IPS-18c (cell line): ENCODE data around the gene SULT1A2.
"Not testable (repeated sequence)": the region's sequence is repeated elsewhere in the genome, so short reads cannot be mapped to it uniquely, and the experiment has no call there.

Experiments used
- H3K4me3 ChIP-seq: 2 replicates; pipeline ENCODE4 v1.7.0; 2013; ENCODE audit warnings: low read depth, mild to moderate bottlenecking, low read length, moderate library complexity; ENCODE audit not compliant: insufficient read depth
- H3K9me3 ChIP-seq: one replicate; pipeline ENCODE4 v1.6.1; 2013; ENCODE audit warnings: mild to moderate bottlenecking, low read length, moderate library complexity; ENCODE audit not compliant: control insufficient read depth, insufficient read depth

SULT1A2 gene

DNA sequence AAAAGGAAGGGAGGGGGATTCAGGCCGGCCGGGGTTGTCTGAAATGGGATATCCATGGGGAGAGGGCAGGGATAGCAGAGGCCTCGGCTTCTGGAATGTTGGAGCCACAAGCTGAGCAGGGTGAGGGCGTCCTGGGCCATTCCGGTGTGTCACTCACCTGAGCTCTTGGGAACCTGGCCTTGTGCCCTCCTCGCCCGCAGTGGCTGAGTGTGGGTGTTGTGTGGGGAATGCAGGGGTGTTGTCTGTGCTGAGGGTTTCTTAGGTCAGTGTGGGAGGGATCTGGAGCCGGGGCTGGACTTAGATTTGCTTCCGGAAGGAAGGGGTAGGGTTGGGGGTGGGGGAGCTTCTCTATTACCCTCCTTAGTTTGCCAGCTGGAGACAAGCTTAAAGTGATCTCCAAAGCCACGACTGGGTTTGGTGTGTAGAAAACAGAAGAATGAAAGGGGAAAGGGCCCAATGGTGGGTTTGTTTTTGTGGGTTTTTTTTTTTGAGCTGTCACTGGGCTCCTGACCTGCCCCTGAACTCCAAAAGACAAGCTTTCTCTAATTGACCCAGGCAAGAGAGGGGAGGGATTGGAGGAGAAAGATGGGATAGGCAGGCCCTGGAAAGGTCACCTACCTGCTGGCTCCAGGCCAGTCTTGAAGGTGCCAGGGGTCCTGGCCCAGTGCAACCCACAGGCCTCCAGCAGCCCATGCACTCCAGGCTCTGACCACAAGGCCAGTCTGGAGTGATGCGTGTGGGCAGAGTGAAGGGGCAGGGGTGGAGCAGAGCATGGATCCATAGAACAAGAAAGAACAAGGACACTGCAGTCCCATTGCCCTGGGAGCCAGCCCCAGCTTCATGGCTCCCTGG lies at the start of gene SULT1A2:
Gene SULT1A2 (minus strand): TSS at position 211 of the 852 bp plus-strand sequence. CDS start 1,120 bp downstream, outside the sequence.
- Histone ChIP-seq H3K4me3 (no peak within 1 kb of the TSS), H3K9me3 (no peaks in the 10 kb centered on the region)

DNA sequence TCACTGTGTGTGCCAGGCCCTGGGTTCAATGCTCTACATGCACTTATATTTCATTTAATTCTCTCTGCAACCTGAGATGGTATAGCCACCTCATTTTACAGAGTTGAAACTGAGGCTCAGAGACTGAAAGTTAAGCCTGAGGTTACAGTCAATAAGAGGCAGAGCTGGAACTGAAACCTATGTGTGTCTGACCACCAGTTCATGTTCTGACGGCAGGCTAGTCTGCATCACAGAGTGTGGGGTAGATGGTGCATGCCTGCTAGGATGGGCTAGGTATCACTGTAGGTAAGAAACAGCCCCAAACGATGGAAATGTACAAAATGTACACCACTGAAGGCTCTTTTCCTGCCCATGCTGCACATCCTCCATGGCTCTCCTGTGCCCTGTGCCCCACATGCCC lies 43.1 kb upstream of the SULT1A2 start:
- not testable (repeated sequence) for H3K9me3 ChIP-seq, H3K4me3 ChIP-seq

DNA sequence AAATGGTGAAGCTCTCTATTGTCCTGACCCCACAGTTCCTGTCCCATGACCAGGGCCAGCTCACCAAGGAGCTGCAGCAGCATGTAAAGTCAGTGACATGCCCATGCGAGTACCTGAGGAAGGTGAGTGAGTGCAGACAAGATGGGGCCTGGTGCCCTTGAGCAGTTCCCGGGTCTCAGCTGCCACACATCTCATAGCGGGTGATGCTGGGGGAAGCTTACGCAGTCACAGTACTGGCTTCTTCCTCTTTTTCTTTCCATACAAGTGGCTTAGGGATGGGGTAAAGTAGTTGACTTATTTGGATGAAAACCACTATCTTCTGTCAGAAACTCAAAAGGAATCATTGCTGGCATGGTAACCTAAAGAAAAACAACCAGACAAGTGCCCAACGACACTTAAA lies 41.5 kb upstream of the SULT1A2 start:
- not testable (repeated sequence) for H3K4me3 ChIP-seq, H3K9me3 ChIP-seq

DNA sequence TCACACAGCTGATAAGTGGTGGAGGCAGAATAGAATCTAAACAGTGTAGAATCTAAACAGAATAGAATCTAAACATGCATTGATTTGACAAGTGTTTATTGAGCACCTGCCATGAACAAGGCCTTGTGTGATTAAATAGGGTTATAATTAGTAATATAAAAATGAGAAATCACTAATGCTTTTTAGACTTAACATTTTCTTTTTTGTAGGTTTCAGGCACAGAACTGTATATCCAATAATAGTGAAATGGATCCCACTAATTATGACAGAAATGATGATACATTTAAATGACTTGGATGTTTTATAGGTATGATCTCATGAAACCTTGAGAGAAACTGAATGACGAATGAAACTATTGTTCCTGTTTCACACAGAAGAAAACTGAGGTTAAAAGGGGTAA lies 40.9 kb upstream of the SULT1A2 start, which contains the start of gene NPIPB8:
Gene NPIPB8 (plus strand): TSS at position 301 of the 400 bp plus-strand sequence. CDS start 296 bp downstream, outside the sequence.
- not testable (repeated sequence) for H3K4me3 ChIP-seq, H3K9me3 ChIP-seq

DNA sequence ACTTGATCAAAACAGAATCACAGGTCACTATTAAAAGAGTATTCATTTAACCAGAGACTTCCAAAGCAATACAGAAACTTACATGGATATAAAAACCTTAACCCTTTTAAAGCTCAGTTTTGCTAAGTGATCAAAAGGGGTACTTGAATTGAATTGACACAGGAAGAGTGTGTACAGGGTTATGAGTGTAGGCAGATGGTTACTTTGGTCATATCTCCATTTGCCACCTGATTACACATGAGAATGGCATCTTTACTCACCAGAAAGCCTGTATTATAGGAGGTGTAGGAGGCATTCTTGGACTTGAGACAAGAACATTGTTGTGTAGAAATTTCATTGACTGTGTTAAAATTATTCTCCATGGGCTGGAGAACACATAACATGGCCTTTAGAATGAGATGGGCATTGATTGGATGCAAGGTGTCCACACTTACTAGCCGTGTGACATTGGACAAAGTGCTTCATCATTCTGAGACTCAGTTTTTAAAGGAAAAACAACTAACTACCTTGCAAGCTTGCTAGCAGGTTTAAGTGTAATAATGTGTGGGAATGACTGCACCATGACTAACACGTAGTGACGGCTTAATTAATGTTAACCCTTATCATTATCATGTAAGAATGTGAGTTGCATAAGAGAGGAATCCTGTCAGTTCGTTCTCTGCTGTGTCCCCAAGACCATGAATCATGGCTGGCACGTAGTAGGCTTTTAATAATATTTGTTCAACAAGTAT lies 39.4 kb upstream of the SULT1A2 start:
- not testable (repeated sequence) for H3K9me3 ChIP-seq, H3K4me3 ChIP-seq

DNA sequence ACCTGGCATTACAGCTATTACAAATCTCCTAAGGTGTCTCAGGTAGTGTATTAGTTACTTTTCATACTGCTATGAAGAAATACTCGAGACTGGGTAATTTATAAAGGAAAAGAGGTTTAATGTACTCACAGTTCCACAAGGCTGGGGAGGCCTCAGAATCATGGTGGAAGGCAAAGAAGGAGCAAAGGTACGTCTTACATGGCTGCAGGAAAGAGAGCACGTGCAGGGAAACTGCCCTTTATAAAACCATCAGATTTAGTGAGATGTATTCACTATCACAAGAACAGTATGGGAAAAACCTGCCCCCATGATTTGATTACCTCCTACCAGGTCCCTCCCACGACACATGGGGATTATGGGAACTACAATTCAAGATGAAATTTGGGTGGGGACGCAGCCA lies 34.1 kb upstream of the SULT1A2 start:
- H3K4me3 ChIP-seq, H3K9me3 ChIP-seq: not testable (repeated sequence)

DNA sequence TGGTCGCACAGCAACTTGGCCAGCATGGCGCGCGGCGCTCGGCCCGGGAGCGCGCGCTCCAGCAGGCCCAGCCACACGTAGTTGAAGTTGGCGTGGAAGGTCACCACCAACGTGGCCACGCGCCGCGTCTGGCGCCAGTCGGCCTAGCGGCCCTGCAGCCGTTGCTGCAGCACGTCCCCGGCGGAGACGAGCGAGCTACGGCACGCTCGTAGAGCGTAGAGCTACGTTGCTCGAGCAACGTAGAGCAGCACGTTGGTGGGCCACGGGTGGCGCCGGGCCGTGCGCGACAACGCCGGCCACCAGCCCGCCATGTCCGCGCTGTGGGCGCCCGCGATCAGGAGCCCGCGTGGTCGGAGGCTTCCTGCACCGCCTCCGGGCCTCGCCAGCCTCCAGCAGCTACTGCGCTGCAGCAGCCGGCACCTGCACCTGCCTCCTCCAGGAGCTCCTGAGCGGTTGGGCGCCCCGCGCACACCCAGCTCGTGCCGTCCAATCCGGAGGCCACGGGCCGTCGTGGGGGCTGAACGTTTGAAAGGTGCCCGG lies 26.4 kb upstream of the SULT1A2 start:
- Histone ChIP-seq H3K4me3 (no peak overlapping the region), H3K9me3 (no peaks in the 10 kb centered on the region)

DNA sequence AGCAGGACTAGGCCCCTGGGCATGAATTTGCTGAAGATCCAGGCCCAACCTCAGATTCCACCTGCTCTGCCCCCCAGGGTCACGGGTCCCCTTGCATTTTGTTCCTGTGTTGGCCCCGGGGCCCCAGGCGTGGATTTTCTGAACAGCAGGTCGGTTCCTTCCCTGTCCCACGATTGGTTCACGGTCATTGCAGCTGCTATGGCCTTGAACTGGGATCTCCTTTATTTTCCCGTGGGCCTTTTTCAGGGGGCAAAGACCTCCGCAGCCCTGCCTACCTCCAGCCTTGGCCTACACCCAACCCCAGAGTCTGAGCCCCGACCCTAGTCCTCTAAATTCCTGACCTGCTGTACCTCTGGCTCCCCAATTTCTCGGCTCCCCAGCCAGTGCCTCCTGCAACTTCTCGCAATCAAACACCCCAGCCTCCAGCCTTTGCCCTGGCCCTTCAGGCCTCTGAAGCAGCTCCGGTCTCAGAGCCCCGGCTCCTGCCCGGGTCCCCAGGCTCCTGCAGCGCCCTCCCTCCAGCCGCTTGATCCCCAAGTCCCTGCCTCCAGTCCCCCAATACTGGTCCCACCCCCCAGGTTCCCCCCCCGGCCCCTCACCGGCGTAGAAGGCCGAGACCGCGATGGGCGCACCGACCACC lies 25.8 kb upstream of the SULT1A2 start:
- H3K9me3 ChIP-seq, H3K4me3 ChIP-seq: not testable (repeated sequence)

DNA sequence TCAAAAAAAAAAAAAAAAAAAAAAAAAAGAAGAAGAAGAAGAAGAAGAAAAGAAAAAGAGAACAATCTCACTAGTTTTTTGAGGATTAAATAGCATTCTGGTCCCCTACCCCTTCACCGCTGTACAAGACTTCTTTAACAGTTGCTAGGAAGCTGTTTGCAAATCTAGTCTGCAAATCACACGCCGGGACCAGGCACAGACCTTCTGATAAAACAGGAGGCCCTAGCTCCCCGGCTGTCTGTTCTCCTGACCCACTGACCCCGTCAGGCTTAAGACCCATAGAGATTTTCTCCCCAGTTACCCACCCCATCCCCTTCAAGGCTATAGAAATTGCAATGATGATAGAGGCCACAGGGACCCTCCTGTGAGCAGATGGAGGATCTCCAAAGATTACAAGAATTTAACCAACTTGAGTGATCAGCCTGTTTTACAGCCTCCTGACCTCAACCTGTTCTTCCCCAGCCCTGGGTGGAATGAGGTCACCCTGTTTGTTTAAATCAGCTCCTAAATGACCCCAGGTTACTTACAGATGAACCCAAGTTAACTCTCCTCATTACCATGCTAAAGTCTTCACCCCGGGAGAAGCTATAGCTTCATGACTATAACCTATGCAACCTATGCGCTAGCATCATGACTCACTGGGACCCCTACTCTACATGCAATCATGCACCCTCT lies 24.8 kb upstream of the SULT1A2 start:
- Histone ChIP-seq H3K9me3 (no peaks in the 10 kb centered on the region), H3K4me3 (no peak overlapping the region)

DNA sequence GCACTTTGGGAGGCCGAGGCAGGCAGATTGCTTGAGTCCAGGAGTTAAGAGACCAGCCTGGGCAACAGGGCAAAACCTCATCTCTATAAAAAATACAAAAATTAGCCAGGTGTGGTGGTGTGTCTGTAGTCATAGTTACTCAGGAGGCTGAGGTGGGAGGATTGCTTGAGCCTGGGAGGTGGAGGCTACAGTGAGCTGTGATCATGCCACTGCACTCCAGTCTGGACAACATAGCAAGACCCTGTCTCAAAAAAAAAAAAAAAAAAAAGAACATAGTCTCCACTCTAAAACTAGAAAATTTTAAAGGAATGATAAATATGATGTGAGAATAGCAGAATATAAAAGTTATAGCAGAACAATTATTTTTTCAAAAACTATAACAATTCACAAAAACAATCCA lies 23.5 kb upstream of the SULT1A2 start:
- not testable (repeated sequence) for H3K4me3 ChIP-seq, H3K9me3 ChIP-seq

DNA sequence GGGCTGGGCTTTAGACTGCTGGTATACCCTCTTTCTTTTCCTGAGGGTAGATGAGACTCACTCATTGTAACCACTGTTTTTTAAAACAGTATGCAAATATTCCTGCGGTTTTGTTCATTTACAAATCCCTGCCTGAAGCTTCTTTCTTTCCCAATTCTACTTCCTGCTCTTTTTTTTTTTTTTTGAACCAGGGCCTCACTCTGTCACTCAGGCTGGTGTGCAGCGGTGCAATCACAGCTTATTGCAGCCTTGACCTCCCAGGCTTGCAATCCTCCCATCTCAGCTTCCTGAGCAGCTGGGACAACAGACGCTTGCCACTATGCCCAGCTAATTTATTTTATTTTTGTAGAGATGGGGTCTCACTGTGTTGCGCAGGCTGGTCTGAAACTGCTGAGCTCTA lies 21.0 kb upstream of the SULT1A2 start:
- no peak overlapping the region for H3K4me3 ChIP-seq
- H3K9me3 ChIP-seq = no peaks in the 10 kb centered on the region

DNA sequence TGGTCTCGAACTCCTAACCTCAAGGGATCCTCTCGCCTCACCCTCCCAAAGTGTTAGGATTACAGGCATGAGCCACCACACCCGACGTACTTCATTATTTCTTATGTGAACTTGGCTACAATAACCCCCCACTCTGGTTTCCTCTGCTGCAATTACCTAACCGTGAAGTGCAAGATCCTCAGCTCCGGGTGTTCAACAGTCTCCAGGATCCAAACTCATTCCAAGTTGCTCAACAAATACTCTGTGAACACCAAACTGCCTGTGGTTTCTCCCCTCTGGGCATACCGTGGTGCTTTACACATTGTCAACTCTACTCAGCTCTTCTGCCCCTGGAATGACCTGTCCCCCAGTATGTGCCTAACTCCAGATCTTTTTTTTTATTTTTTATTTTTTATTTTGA lies 19.8 kb upstream of the SULT1A2 start:
- no peaks in the 10 kb centered on the region for H3K9me3 ChIP-seq
- H3K4me3 ChIP-seq = no peak overlapping the region

DNA sequence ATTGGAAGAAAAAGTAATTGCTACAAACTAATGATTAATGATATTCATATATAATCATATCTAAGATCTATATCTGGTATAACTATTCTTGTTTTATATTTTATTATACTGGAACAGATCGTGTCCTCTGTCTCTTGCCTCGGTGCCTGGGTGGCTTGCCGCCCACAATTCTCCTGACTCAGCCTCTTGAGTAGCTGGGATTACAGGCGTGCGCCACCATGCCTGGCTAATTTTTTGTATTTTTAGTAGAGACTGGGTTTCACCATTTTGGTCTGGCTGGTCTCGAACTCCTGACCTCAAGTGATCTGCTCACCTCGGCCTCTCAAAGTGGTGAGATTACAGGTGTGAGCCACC lies 19.4 kb upstream of the SULT1A2 start:
- not testable (repeated sequence) for H3K9me3 ChIP-seq, H3K4me3 ChIP-seq

DNA sequence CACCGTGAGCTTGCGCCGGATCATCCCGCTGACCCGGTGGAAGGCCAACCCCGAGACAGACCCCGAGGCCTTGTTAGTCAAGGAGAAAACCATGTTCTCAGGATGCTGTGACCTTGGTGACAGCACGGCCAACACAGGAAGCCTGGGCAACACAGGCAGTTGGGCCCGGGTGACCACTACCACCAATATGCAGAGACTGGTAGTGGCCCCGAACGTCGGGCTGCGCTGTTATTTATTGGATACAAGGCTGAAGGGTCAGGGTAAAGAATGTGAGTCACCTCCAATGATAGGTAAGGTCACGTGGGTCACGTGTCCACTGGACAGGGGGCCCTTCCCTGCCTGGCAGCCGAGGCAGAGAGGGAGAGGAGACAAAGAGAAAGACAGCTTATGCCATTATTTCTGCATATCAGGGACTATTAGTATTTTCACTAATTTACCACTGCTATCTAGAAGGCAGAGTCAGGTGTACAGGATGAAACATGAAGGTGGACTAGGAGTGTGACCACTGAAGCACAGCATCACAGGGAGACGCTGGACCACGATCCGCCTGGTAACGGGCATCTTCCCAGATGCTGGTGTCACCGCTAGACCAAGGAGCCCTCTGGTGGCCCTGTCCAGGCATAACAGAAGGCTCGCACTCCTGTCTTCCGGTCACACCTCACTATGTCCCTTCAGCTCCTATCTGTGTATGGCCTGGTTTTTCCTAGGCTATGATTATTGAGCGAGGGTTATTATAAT lies 18.8 kb upstream of the SULT1A2 start:
- H3K9me3 ChIP-seq, H3K4me3 ChIP-seq: not testable (repeated sequence)

DNA sequence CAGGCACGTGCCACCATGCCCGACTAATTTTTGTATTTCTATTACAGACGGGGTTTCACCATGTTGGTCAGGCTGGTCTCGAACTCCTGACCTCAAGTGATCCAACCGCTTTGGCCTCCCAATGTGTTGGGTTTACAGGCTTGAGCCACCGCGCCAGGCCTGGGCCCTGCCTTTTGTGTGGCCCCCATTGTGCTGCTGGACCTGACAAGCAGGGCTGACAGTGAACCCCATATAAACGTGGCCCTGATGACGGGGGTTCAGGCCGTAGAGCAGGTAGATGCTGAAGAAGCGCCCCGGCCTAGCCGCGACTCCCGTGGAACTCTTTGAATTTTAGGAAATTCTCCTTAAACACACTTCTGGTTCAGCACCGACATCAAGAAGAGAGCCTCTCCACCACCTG lies 17.7 kb upstream of the SULT1A2 start:
- H3K4me3 ChIP-seq, H3K9me3 ChIP-seq: not testable (repeated sequence)

DNA sequence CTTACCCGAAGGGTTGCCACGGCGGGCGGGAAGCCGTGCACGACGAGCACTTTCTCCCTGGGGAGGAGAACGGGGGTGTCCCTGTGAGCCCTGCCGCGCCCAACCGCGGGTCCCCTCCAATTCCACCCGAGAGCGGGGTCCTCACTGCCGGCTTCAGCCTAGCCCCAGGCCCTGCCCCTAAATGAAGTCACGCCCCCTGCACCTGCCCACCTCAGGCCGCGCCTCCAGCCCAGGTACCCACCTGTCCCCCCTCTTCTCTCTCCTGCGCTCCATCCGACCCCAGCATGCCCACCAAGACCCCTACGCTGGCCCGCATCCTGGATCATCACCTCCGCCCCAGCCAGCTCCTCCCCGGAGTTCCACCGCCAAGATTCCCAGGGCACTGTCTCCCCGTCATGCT lies 17.1 kb upstream of the SULT1A2 start:
- not testable (repeated sequence) for H3K4me3 ChIP-seq, H3K9me3 ChIP-seq
